Stimulated activated CD4-positive, alpha-beta T cell treated with anti-CD3 and anti-CD28 coated beads, Interleukin-4, amount 100 ng/mL, for 24 hours (primary cell): ENCODE results near the gene PASK.
"Not testable (repeated sequence)": the region's sequence is repeated elsewhere in the genome, so short reads cannot be mapped to it uniquely, and the experiment has no call there.

Experiments
- DNase-seq: peaks from one replicate; pipeline ENCODE4 v3.0.0-alpha.2; 2020

PASK gene

GRCh38 chr2:241148891-241149674 is at the start of gene PASK:
Gene PASK (minus strand): TSS chr2:241149472. CDS start chr2:241143032, 6,440 bp downstream.
- DNase-seq, result peak; percentile 95

- no peak for DNase-seq
These were observed 49.4 kb upstream of the PASK start for GRCh38 chr2:241198381-241199279.

- DNase-seq, result no peak
These were observed 48.7 kb upstream of the PASK start for GRCh38 chr2:241197947-241198346.

- not testable (repeated sequence) for DNase-seq
These were observed 48.0 kb upstream of the PASK start for GRCh38 chr2:241197246-241197645.

GRCh38 chr2:241195506-241196130 is 46.3 kb upstream of the PASK start:
- DNase-seq, result no peak

GRCh38 chr2:241194811-241195210 is 45.5 kb upstream of the PASK start:
- no peak for DNase-seq

GRCh38 chr2:241193271-241193670 is 44.0 kb upstream of the PASK start:
- no peak for DNase-seq

- no peak for DNase-seq
These were observed 41.8 kb upstream of the PASK start for GRCh38 chr2:241191081-241191480.

- no peak for DNase-seq
These were observed 41.2 kb upstream of the PASK start for GRCh38 chr2:241190291-241190981.

- no peak for DNase-seq
These were observed 40.6 kb upstream of the PASK start for GRCh38 chr2:241189856-241190201.

- no peak for DNase-seq
These were observed 40.0 kb upstream of the PASK start for GRCh38 chr2:241189093-241189855.

- DNase-seq, result no peak
These were observed 39.3 kb upstream of the PASK start, which contains the start of gene ANO7 for GRCh38 chr2:241188361-241189092. Gene ANO7 (plus strand): TSS chr2:241188677. CDS start chr2:241190064, 1,387 bp downstream.

- DNase-seq, result no peak
These were observed 38.6 kb upstream of the PASK start for GRCh38 chr2:241187918-241188234.

GRCh38 chr2:241187101-241187917 is 38.0 kb upstream of the PASK start:
- DNase-seq, result no peak

- no peak for DNase-seq
These were observed 36.7 kb upstream of the PASK start for GRCh38 chr2:241185961-241186360.

- DNase-seq, result no peak
These were observed 35.6 kb upstream of the PASK start for GRCh38 chr2:241184901-241185300.

- no peak for DNase-seq
These were observed 33.9 kb upstream of the PASK start for GRCh38 chr2:241183221-241183620.

GRCh38 chr2:241182531-241183133 is 33.4 kb upstream of the PASK start:
- no peak for DNase-seq

GRCh38 chr2:241182126-241182525 is 32.9 kb upstream of the PASK start:
- no peak for DNase-seq

- DNase-seq, result no peak
These were observed 31.2 kb upstream of the PASK start for GRCh38 chr2:241180495-241180894.
